Hindlimb muscle (tissue), 1 donor: ENCODE measurements around the gene VILL. TPM values are rescaled to one million over a fixed set of nuclear protein-coding genes. Genes with fewer than 3 reads are reported as not detected.
"Not testable (repeated sequence)": the region's sequence is repeated elsewhere in the genome, so short reads cannot be mapped to it uniquely, and the experiment has no call there.

ENCODE experiments used
- DNase-seq: peaks from one replicate; pipeline ENCODE4 v3.0.0-alpha.2; 2013
- polyA plus RNA-seq: library from polyadenylated mRNA; unstranded; fragments of 120-200 nt; gene quantifications from one replicate; pipeline ENCODE4 v1.2.1, GENCODE V29; 2013; ENCODE audit not compliant: insufficient read length

The VILL gene
- polyA plus RNA-seq, 1 donor = 7.5 TPM

GRCh38 chr3:38038447-38038911, 47.9 kb downstream of the VILL start:
- no peak for DNase-seq

GRCh38 chr3:38039101-38039898, 48.7 kb downstream of the VILL start, which contains the start of gene DLEC1:
TSS of gene DLEC1 (plus strand) at chr3:38039208. CDS start at chr3:38039226, 18 bp downstream.
- DNase-seq = peak; percentile 66

GRCh38 chr3:38039899-38040261, 49.3 kb downstream of the VILL start:
- no peak for DNase-seq

DNA sequence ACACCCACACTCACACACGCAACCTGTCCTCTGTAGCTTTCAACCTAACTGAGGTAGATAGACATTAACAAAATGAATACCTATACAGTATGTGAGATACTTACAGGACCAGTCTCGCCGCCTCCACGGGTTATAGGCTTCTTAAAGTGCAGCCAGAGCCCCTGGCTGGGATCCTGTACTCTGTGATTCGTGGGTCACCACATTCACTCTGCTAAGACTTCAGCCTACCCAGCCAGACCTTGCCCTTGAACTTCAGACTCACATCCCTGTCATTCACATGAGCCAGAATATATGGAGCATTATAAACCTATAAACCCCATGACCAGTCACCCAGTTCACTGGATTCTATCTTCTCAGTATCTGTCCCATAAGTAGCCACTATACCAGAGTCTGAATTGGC, 49.8 kb downstream of the VILL start:
- DNase-seq = no peak

- DNase-seq = no peak
Observed at GRCh38 chr3:38043486-38043885, 52.9 kb downstream of the VILL start.

DNA sequence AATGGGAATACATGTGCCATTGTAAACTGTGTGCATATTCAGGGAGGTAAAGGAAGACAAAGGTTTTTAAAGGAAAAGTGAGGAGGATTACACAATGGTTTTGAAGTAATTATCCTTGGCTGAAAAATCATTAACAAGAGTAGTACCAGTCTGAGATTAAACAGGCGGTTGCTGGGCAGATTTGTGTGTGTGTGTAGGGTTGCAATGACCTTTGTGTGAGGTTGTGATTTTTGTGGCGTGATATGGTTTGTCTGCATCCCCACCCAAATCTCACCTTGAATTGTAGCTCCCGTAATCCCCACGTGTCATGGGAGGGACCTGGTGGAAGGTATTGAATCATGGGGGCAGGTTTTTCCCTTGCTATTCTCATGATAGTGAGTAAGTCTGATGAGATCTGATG, 55.4 kb downstream of the VILL start:
- DNase-seq = no peak

DNA sequence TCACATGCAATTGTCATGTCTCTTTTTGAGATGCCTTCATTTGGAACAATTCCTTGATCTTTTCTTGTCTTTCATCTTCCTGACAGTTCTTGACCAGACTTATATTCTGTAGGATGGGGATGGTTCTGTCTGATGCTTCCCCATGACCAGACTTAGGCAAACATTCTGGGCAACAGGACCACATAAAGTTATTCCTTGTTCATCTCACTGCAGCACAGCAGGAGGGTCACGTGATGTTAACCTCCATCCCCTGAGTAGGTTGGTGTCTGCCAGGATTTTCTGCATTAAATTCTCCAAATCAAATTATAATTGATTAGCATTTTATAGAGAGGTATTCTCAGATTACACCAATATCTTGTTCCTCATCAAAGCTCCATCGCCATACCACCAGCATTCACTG, 56.2 kb downstream of the VILL start:
- no peak for DNase-seq

DNA sequence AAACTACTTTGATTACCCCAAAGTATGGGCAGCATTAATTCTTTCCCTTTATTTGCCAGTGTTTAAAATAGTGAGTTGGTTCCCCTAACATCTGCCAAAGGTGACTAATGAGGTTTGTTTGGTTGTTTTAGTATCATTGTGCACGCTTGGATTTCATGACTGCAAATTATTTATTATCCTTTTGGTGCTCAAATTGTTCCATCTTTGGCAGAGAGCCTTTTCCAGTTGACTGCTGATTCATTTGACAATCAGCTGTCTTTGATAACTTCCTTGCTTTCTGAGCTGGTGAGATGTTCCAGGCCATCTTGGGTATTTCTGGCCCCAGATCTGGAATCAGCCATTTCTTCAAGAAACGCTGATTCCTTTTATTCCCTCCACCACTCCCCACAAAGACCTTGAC, 57.3 kb downstream of the VILL start:
- DNase-seq = no peak

- no peak for DNase-seq
Observed at GRCh38 chr3:38049358-38050126, 59.0 kb downstream of the VILL start.

- DNase-seq = no peak
Observed at GRCh38 chr3:38051131-38051530, 60.5 kb downstream of the VILL start.

DNA sequence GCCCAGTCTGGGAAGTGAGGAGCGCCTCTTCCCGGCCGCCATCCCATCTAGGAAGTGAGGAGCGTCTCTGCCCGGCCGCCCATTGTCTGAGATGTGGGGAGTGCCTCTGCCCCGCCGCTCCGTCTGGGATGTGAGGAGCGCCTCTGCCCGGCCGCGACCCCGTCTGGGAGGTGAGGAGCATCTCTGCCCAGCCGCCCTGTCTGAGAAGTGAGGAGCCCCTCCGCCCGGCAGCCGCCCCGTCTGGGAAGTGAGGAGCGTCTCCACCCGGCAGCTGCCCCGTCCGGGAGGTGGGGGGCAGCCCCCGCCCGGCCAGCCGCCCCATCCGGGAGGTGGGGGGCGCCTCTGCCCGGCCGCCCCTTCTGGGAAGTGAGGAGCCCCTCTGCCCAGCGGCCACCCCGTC, 62.7 kb downstream of the VILL start:
- not testable (repeated sequence) for DNase-seq

DNA sequence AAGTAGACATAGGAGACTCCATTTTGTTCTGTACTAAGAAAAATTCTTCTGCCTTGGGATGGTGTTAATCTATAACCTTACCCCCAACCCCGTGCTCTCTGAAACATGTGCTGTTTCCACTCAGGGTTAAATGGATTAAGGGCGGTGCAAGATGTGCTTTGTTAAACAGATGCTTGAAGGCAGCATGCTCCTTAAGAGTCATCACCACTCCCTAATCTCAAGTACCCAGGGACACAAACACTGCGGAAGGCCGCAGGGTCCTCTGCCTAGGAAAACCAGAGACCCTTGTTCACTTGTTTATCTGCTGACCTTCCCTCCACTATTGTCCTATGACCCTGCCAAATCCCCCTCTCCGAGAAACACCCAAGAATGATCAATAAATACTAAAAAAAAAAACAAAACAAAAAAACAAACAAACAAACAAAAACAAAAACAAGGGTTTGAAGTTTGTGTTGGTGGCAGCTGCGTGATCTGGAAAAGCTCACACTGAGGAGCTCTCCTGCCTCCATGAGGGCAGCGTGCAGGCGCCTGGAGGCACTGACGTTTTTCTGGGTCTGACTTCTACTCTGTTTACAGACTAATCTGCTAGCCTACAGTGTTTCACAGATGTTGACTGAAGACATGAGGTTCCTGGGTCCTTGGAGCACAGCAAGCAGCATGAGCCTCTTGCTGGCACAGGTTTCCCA, 63.4 kb downstream of the VILL start:
- DNase-seq = not testable (repeated sequence)

DNA sequence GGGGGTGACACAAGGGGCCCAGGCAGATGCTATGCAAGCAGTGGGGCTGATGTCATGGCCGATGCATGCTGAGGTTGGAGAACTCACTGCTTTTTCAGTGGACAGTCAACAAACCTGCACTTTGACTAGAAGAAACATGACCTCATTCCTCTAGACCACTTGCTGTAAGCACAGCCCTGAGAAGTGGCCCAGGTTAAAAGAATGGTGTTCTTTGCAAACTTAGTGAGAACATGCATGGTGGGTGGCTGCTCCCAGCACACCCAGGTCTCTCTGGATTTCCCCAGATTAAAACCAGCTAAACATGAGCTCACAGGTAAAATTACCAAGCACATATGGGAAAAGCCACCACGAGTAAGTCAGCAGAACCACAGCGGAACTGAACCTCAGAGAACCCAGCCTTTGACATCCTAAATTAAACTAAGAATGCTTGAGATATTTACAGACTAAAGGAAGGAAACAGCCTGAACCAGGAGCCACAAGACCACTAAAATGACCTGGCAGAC, 64.0 kb downstream of the VILL start:
- DNase-seq = no peak

Other genes with a start within 250 kb of the VILL start
- gene CTDSPL, start 128.9 kb upstream of the VILL start, polyA plus RNA-seq = 36.3 TPM
- gene PLCD1, start 38.9 kb downstream of the VILL start, polyA plus RNA-seq = 14.9 TPM
- 0.28 TPM for gene DLEC1, start 48.4 kb downstream of the VILL start, polyA plus RNA-seq
- gene ACAA1, start 146.3 kb downstream of the VILL start, polyA plus RNA-seq = 34.6 TPM
- gene MYD88, start 147.9 kb downstream of the VILL start, polyA plus RNA-seq = 18.2 TPM
- gene OXSR1, start 174.8 kb downstream of the VILL start, polyA plus RNA-seq = 33.6 TPM